HEK293T (cell line): ENCODE data around the gene MVB12B.

Experiments
- ARNT ChIP-seq: fragments of 450-650 bp; IDR thresholded peaks from 2 replicates; pipeline ENCODE4 v1.6.1; 2017; ENCODE audit warnings: mild to moderate bottlenecking
- BHLHE40 ChIP-seq: fragments of 450-650 bp; IDR thresholded peaks from 2 replicates; pipeline ENCODE4 v1.6.1; 2016; ENCODE audit warnings: mild to moderate bottlenecking, moderate library complexity, borderline replicate concordance
- ELF4 ChIP-seq: fragments of 450-650 bp; IDR thresholded peaks from 2 replicates; pipeline ENCODE4 v1.6.1; 2017; ENCODE audit warnings: antibody characterized with exemption
- FOXA1 ChIP-seq: fragments of 450-650 bp; IDR thresholded peaks from 2 replicates; pipeline ENCODE4 v1.6.1; 2016; ENCODE audit warnings: mild to moderate bottlenecking
- FOXK2 ChIP-seq: fragments of 450-650 bp; IDR thresholded peaks from 2 replicates; pipeline ENCODE4 v1.6.1; 2016; ENCODE audit warnings: mild to moderate bottlenecking
- FOXM1 ChIP-seq: fragments of 450-650 bp; IDR thresholded peaks from 2 replicates; pipeline ENCODE4 v1.6.1; 2017; ENCODE audit warnings: mild to moderate bottlenecking, borderline replicate concordance
- HDGF ChIP-seq: fragments of 450-650 bp; IDR thresholded peaks from 2 replicates; pipeline ENCODE4 v1.6.1; 2017; ENCODE audit warnings: antibody characterized with exemption, borderline replicate concordance
- NFRKB ChIP-seq: fragments of 450-650 bp; IDR thresholded peaks from 2 replicates; pipeline ENCODE4 v1.6.1; 2016; ENCODE audit warnings: mild to moderate bottlenecking, moderate library complexity
- SUZ12 ChIP-seq: fragments of 450-650 bp; IDR thresholded peaks from 2 replicates; pipeline ENCODE4 v1.6.1; 2016; ENCODE audit warnings: mild to moderate bottlenecking
- TARDBP ChIP-seq: fragments of 450-650 bp; IDR thresholded peaks from 2 replicates; pipeline ENCODE4 v1.6.1; 2016
- ZNF384 ChIP-seq: fragments of 450-650 bp; IDR thresholded peaks from 2 replicates; pipeline ENCODE4 v1.6.1; 2016
- TF ChIP-seq, protein P1 (sequence below): fragments of 450-650 bp; IDR thresholded peaks from 2 replicates; pipeline ENCODE4 v1.6.1; 2016

DNA sequence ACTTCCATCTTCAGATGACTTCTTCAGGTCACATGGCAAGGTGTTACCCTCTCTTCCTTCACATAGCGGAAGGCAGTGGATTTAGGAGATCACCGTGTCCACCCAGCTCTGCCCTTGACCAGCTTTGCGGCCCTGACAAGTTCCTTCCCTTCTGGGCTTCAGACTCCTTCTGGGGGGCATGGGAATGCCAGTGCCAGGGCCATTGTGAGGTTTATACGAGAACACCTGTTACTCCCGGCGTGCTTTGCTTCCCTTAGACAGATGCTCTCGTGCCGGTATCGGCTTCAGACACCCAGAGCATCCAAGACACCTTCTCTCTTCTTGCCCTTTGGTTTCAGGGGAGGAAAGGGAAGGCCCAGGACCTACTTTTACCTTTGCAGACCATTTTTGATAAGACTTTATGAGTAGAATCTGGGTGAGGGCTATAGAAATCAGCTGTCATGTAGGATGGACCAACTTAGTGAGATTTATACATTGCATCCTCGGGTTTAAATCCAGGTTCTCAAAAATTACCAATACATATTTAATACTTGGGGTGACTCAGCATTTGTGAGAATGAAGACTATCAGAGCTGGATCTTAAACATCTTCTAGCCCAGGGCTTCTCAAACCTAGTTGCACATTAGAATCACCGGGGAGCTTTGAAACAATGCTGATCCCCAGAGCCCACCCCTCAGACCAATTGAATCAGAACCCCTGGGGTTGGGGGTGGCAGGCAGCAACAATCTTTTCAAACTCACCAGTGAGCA, 138.2 kb downstream of the MVB12B start:
- TF ChIP-seq ARNT = no peak
- TF ChIP-seq HDGF = no peak
- no peak for TF ChIP-seq ELF4
- no peak for TF ChIP-seq FOXA1
- TF ChIP-seq NFRKB = no peak
- no peak for TF ChIP-seq BHLHE40
- TF ChIP-seq ZNF384 = no peak
- no peak for TF ChIP-seq TARDBP
- TF ChIP-seq SUZ12 = no peak
- TF ChIP-seq, protein P1, sequence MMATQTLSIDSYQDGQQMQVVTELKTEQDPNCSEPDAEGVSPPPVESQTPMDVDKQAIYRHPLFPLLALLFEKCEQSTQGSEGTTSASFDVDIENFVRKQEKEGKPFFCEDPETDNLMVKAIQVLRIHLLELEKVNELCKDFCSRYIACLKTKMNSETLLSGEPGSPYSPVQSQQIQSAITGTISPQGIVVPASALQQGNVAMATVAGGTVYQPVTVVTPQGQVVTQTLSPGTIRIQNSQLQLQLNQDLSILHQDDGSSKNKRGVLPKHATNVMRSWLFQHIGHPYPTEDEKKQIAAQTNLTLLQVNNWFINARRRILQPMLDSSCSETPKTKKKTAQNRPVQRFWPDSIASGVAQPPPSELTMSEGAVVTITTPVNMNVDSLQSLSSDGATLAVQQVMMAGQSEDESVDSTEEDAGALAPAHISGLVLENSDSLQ = no peak
- TF ChIP-seq FOXK2 = no peak
- no peak for TF ChIP-seq FOXM1
